Stimulated activated CD4-positive, alpha-beta T cell treated with anti-CD3 and anti-CD28 coated beads, Interleukin-2, amount 100 ng/mL, for 4 hours (primary cell): ENCODE data around the gene PRR4.

ENCODE experiments used
- DNase-seq: peaks from one replicate; pipeline ENCODE4 v3.0.0-alpha.2; 2020; ENCODE audit warnings: low read depth

PRR4 gene

GRCh38 chr12:10849425-10849878 lies at the start of gene PRR4:
Gene PRR4, minus strand, starts transcription at chr12:10849475. Its CDS starts 38 bp downstream, at chr12:10849437.
- DNase-seq, result no peak

- no peak for DNase-seq
Observed at GRCh38 chr12:10896854-10897253, 47.6 kb upstream of the PRR4 start.

- DNase-seq, result no peak
Observed at GRCh38 chr12:10891937-10892336, 42.7 kb upstream of the PRR4 start.

DNA sequence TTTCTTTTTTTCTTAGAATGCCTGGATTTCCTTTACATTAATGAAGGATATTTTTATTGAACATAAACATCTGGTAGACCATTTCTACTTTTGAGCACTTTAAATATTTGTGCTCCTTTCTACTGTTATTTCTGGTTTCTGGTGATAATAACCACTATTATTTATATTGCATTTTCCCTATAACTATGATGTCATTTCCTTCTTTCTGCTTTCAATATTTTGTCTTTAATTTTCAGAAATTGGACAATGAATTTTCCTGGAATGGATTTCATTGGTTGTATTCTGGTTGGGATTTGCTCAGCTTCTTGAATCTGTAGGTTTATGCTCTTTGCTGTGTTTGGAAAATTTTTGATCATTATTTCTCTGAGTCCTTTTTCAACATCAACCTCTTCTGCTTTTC lies 40.0 kb upstream of the PRR4 start:
- no peak for DNase-seq

- no peak for DNase-seq
Observed at GRCh38 chr12:10884086-10884725, 34.9 kb upstream of the PRR4 start, which contains the start of gene PRH1. Gene PRH1, minus strand, starts transcription at chr12:10884255. Its CDS starts 38 bp downstream, at chr12:10884217.

DNA sequence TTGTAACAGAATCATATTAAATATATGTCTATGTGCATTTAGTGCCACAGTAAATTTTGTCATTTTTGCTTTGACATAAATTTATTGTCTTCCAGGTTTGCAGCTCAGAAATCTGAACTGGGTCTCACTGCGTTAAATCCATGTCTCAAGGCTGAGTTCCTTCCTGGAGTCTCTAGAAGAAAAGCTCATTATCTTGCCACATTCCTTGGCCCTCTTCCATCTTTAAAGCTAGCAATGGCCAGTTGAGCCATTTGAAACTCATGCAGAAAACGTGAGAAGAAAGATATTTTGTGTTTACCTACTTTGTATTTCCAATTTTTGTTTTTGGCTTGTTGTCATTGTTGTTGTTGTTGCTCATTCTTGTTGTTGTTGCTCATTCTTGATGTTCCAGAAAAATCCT lies 24.1 kb upstream of the PRR4 start:
- no peak for DNase-seq

- DNase-seq, result no peak
Observed at GRCh38 chr12:10867381-10867780, 18.1 kb upstream of the PRR4 start.

DNA sequence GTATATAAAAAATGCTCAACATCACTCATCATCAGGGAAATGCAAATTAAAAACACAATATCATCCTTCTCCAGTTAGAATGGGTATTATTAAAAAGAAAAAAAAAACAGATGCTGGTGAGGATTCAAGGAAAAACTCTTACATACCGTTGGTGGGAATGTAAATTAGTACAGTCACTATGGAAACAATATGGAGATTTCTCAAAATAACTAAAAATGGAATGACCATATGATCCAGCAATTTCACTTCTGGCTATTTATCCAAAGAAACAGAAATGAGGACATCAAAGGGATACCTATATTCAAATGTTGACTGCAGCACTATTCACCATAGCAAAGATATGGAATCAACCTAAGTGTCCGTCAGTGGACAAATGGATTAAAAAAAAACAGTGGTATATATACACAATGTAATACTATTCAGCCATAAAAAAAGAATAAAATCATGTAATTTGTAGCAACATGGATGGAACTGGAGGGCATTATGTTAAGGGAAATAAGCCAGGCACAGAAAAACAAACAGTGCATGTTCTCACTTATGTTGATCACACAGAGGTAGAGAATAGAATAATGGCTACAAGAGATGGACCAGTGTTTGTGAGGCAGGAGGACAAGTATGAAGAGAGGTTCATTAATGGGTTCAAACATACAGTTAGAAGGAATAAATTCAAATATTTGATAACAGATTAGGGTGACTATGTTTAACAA lies 14.4 kb upstream of the PRR4 start:
- DNase-seq, result no peak

DNA sequence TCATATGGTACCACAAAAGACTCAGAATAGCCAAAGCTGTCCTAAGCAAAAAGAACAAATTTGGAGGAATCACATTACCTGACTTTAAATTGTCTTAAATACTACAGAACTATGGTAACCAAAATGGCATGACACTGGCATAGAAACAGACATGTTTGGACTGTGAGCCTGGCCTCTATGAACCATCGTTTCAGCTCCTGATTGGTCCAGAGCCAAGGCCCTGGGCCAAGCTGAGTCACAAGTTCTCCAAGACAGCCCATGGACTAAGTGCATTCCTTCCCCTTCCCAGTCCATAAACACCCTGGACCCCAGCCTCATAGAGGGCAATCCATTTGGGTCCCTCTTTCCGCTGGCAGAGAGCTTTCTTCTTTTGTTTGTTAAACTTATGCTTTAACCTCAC lies 12.1 kb upstream of the PRR4 start:
- DNase-seq, result no peak

GRCh38 chr12:10855807-10856206 lies 6.5 kb upstream of the PRR4 start:
- DNase-seq, result no peak

GRCh38 chr12:10853776-10854175 lies 4.5 kb upstream of the PRR4 start:
- DNase-seq, result no peak

DNA sequence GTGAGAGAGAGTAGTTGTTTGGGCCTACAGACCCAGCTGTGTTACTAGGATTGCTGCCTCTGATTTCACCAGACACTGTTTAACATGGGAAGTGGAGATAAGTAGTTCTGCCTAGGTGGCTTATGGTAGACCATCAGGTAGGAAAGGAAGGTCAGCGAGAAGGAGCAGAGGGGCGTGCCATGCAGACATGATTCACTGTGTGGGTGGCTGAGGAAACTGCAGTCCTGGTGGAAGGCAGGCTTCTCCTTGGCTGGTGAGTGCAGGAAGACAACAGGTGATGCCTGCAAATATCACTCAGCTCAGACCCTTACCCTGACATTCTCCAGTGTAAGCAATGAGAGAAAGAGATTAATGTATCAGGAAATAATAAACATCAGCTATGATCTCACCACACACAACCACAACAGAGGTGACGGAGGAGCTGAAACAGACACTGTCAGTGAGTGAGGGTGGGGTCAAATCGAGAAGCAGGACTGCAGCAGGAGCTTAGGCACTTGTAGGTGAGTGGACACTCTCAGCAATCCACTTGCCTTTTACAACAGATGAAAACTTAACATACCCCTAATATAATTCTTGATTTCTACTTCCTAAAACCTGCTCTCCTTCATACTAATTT lies 2.1 kb upstream of the PRR4 start:
- no peak for DNase-seq

DNA sequence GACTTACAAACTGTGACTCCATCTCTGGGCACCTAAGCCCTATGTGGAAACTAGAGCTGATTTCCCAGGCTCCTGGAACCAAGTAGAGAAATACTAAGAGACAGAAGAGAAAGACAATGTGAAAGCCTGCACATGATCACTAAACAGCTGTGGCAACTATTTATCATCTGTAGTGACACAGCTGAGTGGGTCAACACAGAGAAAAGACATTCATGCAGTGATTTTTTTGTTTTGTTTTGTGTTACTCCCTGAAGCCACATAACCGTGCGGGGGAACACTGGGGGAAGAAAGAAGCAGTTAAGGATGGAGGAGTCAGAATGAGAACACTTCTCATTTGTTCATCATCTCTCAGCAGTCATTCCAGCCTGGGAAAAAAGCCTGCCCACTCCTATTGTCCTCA lies 1.5 kb downstream of the PRR4 start:
- no peak for DNase-seq

- DNase-seq, result no peak
Observed at GRCh38 chr12:10842862-10843261, 6.4 kb downstream of the PRR4 start.

DNA sequence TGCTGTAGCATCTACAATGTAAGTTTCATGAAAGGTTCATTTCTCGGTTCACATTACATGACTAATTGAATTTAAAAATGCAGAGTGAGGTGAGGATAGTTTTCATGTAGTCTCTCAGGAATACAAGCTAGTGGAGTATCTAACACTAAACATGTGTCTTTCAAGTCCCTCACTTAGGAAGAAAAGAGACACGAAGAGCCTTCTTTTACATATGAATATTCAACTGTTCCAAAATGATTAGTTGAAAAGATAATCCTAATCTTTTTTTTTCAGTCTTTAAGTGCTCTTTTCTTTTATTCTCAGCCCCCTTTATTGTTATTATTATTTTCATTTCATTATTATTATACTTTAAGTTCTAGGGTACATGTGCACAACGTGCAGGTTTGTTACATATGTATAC lies 10.8 kb downstream of the PRR4 start:
- DNase-seq, result no peak

DNA sequence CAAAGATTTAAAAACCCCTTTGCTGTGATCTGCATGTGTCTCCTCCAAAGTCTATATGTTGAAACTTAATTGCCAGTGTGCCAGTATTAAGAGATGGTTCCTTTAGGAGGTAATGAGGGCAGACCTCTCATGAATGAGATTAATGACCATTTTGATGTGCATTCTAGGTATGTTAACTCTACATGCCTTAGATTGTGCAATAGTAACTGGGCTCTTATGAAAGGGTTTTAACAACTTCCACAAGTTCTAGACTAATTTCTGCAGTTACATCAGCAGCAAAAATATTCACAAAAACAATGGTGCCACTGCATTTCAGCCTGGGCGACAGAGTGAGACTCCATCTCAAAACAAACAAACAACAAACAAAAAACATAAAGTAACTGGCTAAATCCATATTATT lies 19.3 kb downstream of the PRR4 start:
- no peak for DNase-seq

- no peak for DNase-seq
Observed at GRCh38 chr12:10826258-10826657, 23.0 kb downstream of the PRR4 start, which contains the start of gene TAS2R10. Gene TAS2R10, minus strand, starts transcription at chr12:10826358. Its CDS starts 89 bp downstream, at chr12:10826269.

GRCh38 chr12:10824957-10825356 lies 24.3 kb downstream of the PRR4 start:
- DNase-seq, result no peak

GRCh38 chr12:10811883-10812536 lies 37.3 kb downstream of the PRR4 start:
- DNase-seq, result no peak

- DNase-seq, result no peak
Observed at GRCh38 chr12:10810068-10810467, 39.2 kb downstream of the PRR4 start, which contains the start of gene TAS2R9. Gene TAS2R9, minus strand, starts transcription at chr12:10810168. Its CDS starts 93 bp downstream, at chr12:10810075.

DNA sequence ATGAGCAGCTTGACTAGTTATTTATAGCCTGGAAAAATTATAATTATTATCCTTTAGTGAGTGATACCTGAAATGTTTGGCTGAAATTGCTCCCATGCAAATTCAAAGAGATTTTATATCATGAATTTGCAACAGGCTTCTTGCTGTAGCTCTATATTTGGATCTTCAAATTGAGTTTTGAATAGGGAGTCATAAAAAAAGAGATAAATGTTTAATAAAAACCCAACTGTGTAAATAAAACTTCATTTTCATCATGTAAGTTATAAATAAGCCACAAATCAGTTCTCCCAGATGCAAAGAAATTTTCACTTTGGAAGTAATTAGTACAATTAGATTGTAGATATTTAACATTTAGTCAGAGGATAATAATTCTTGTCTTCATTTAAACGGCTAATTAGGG lies 42.1 kb downstream of the PRR4 start, which contains the start of gene TAS2R8:
Gene TAS2R8 (minus strand): TSS at position 101 of the 400 bp plus-strand sequence. CDS start 306 bp downstream, outside the sequence.
- DNase-seq, result no peak

DNA sequence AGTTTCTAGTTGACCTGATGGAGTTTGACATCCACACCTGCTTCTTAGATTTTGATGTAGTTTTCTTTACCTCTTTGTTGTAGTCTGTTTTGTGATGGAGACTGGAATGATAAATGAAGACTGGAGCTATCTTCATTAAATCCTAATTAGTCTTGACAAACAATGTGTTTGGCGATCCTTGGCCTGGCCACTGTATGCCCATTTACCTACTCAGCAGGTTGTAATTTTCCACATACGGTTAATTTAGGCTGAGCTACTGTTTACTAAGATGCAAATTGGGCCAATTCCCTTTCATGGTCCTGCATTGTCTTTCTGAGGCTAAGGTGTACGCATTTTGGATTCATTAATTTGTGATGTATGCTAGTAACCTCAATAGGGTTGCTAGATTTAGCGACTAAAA lies 46.7 kb downstream of the PRR4 start, which contains the start of gene TAS2R7:
Gene TAS2R7 (minus strand): TSS at position 41 of the 400 bp plus-strand sequence. CDS start 57 bp downstream, outside the sequence.
- DNase-seq, result no peak
